ENCODE data around the gene SPG21.

The SPG21 gene

GRCh38 chr15:64931381-64931780, 58.3 kb downstream of the SPG21 start:
- ChIA-PET CTCF (no interaction called here), POLR2A (no interaction called here)
- DNase-seq (ENCODE audit: extremely low spot score): no peak
- TF ChIP-seq FOXM1 (IDR thresholded peaks at IDR 0.05; ENCODE audit: borderline replicate concordance) (no peak), ARNT (IDR thresholded peaks at IDR 0.05) (no peak), FOXK2 (IDR thresholded peaks at IDR 0.05) (no peak), LEF1 (IDR thresholded peaks at IDR 0.05; ENCODE audit: borderline replicate concordance) (no peak), SUZ12 (IDR thresholded peaks at IDR 0.05) (no peak)

- ChIA-PET CTCF (interaction anchor here (0.6 kb wide), 1 partner anchor 496 kb away, joined by 4 read pairs; no protein-coding TSS in a partner anchor), POLR2A (no interaction called here)
- TF ChIP-seq PKNOX1 (IDR thresholded peaks at IDR 0.05) (no peak), FOXK2 (IDR thresholded peaks at IDR 0.05) (no peak), L3MBTL2 (conservative IDR thresholded peaks at IDR 0.05) (no peak), ELF4 (IDR thresholded peaks at IDR 0.05) (no peak), ZNF384 (IDR thresholded peaks at IDR 0.05) (no peak), SUZ12 (IDR thresholded peaks at IDR 0.05) (no peak), HDGF (IDR thresholded peaks at IDR 0.05; ENCODE audit: borderline replicate concordance) (no peak), FOXA1 (IDR thresholded peaks at IDR 0.05) (no peak), ARNT (IDR thresholded peaks at IDR 0.05) (no peak), LEF1 (IDR thresholded peaks at IDR 0.05; ENCODE audit: borderline replicate concordance) (no peak), TARDBP (IDR thresholded peaks at IDR 0.05) (no peak), FOXM1 (IDR thresholded peaks at IDR 0.05; ENCODE audit: borderline replicate concordance) (no peak), BHLHE40 (IDR thresholded peaks at IDR 0.05; ENCODE audit: borderline replicate concordance) (no peak), NFRKB (IDR thresholded peaks at IDR 0.05) (no peak), CTBP1 (IDR thresholded peaks at IDR 0.05; ENCODE audit: borderline replicate concordance) (no peak), SP1 (IDR thresholded peaks at IDR 0.05) (no peak)
- DNase-seq (ENCODE audit: extremely low spot score): no peak
These were observed 58.8 kb downstream of the SPG21 start for GRCh38 chr15:64930778-64931371.

- ChIA-PET POLR2A (no interaction called here), CTCF (interaction anchor here (0.6 kb wide), 1 partner anchor 497 kb away, joined by 4 read pairs; no protein-coding TSS in a partner anchor)
- no peak for DNase-seq (ENCODE audit: extremely low spot score)
- TF ChIP-seq CTBP1 (IDR thresholded peaks at IDR 0.05; ENCODE audit: borderline replicate concordance) (no peak), NFRKB (IDR thresholded peaks at IDR 0.05) (no peak), SUZ12 (IDR thresholded peaks at IDR 0.05) (no peak), BHLHE40 (IDR thresholded peaks at IDR 0.05; ENCODE audit: borderline replicate concordance) (no peak), TARDBP (IDR thresholded peaks at IDR 0.05) (no peak), ELF4 (IDR thresholded peaks at IDR 0.05) (no peak), FOXK2 (IDR thresholded peaks at IDR 0.05) (no peak), FOXM1 (IDR thresholded peaks at IDR 0.05; ENCODE audit: borderline replicate concordance) (no peak), LEF1 (IDR thresholded peaks at IDR 0.05; ENCODE audit: borderline replicate concordance) (no peak), FOXA1 (IDR thresholded peaks at IDR 0.05) (no peak), SP1 (IDR thresholded peaks at IDR 0.05) (no peak), ZNF384 (IDR thresholded peaks at IDR 0.05) (no peak)
These were observed 59.6 kb downstream of the SPG21 start for GRCh38 chr15:64930019-64930652.

- POLR2A ChIA-PET: interaction anchor here (0.5 kb wide), 1 partner anchor 86 kb away, joined by 3 read pairs; no protein-coding TSS in a partner anchor
- TF ChIP-seq LEF1 (IDR thresholded peaks at IDR 0.05; ENCODE audit: borderline replicate concordance) (no peak), FOXA1 (IDR thresholded peaks at IDR 0.05) (no peak), CTBP1 (IDR thresholded peaks at IDR 0.05; ENCODE audit: borderline replicate concordance) (no peak), ELF4 (IDR thresholded peaks at IDR 0.05) (no peak)
- CTCF ChIA-PET: interaction anchor here (0.7 kb wide), 1 partner anchor 47 kb away, joined by 4 read pairs; no protein-coding TSS in a partner anchor
- no peak for DNase-seq (ENCODE audit: extremely low spot score)
These were observed 61.0 kb downstream of the SPG21 start for GRCh38 chr15:64928626-64929220.

GRCh38 chr15:64926661-64927060, 63.1 kb downstream of the SPG21 start:
- POLR2A ChIA-PET: no interaction called here
- TF ChIP-seq CTBP1 (IDR thresholded peaks at IDR 0.05; ENCODE audit: borderline replicate concordance) (no peak), L3MBTL2 (conservative IDR thresholded peaks at IDR 0.05) (no peak), FOXA1 (IDR thresholded peaks at IDR 0.05) (no peak), SUZ12 (IDR thresholded peaks at IDR 0.05) (no peak), ZNF384 (IDR thresholded peaks at IDR 0.05) (no peak), ARNT (IDR thresholded peaks at IDR 0.05) (no peak), NFRKB (IDR thresholded peaks at IDR 0.05) (no peak), BHLHE40 (IDR thresholded peaks at IDR 0.05; ENCODE audit: borderline replicate concordance) (no peak)
- no peak for DNase-seq (ENCODE audit: extremely low spot score)
- CTCF ChIA-PET: no interaction called here

- DNase-seq (ENCODE audit: extremely low spot score): no peak
- POLR2A ChIA-PET: no interaction called here
- no peak for TF ChIP-seq FOXA1 (IDR thresholded peaks at IDR 0.05)
- TF ChIP-seq ELF4 (IDR thresholded peaks at IDR 0.05): no peak
- no peak for TF ChIP-seq ZNF384 (IDR thresholded peaks at IDR 0.05)
- TF ChIP-seq LEF1 (IDR thresholded peaks at IDR 0.05; ENCODE audit: borderline replicate concordance): no peak
- TF ChIP-seq FOXM1 (IDR thresholded peaks at IDR 0.05; ENCODE audit: borderline replicate concordance): no peak
- TF ChIP-seq SUZ12 (IDR thresholded peaks at IDR 0.05): no peak
- TF ChIP-seq SP1 (IDR thresholded peaks at IDR 0.05): no peak
- no peak for TF ChIP-seq TARDBP (IDR thresholded peaks at IDR 0.05)
- no peak for TF ChIP-seq PKNOX1 (IDR thresholded peaks at IDR 0.05)
- TF ChIP-seq CTBP1 (IDR thresholded peaks at IDR 0.05; ENCODE audit: borderline replicate concordance): no peak
- TF ChIP-seq FOXK2 (IDR thresholded peaks at IDR 0.05): no peak
- TF ChIP-seq HDGF (IDR thresholded peaks at IDR 0.05; ENCODE audit: borderline replicate concordance): no peak
- TF ChIP-seq BHLHE40 (IDR thresholded peaks at IDR 0.05; ENCODE audit: borderline replicate concordance): no peak
- no peak for TF ChIP-seq L3MBTL2 (conservative IDR thresholded peaks at IDR 0.05)
- TF ChIP-seq NFRKB (IDR thresholded peaks at IDR 0.05): no peak
- TF ChIP-seq ARNT (IDR thresholded peaks at IDR 0.05): no peak
- CTCF ChIA-PET: interaction anchor here (0.7 kb wide), 1 partner anchor 135 kb away, joined by 12 read pairs; no protein-coding TSS in a partner anchor
These were observed 64.1 kb downstream of the SPG21 start for GRCh38 chr15:64925335-64926330.
